Stomach (tissue), 4 donors: ENCODE data around the gene ZNF318.

Experiments
- CTCF ChIP-seq, 7 experiments: fragments of 450-650 bp in 4 of 7; fragments of 200-600 bp in 3 of 7; sonication (generic) in 3 of 7; IDR thresholded peaks; one replicate each; pipeline ENCODE4 v1.5.1; 2016 to 2019; ENCODE audit warnings: antibody characterized with exemption in 7 of 7, control low read depth in 2 of 7, mild to moderate bottlenecking in 1 of 7
- POLR2A ChIP-seq, 4 donors: fragments of 450-650 bp; IDR thresholded peaks; one replicate each; pipeline ENCODE4 v1.6.1; 2016; ENCODE audit warnings: antibody characterized with exemption in 4 of 4, control low read depth in 2 of 4, mild to moderate bottlenecking in 1 of 4, moderate library complexity in 1 of 4

DNA sequence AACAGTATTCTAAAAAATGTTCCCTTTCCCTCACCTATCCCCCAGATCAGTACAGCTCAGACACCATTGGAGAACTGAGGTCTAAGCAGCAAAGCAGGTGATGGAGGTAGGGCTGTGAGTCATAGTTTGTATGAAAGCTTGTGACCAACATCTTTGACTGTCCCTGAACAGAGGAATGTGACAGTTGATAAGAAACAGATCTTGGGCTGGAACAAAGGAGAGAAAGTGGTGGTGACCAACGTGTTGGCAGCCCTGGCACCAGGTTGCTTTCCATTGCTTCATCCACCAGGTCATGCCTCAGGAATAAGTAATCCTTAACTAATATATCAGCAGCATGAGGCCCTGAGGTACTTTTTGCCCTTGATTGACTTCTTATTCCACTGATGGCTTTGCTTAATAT, 40.9 kb downstream of the ZNF318 start:
- no peak for TF ChIP-seq CTCF (IDR thresholded peaks at IDR 0.05)
- no peak for TF ChIP-seq POLR2A (IDR thresholded peaks at IDR 0.05)
